Trophoblast cell (in vitro differentiated cells and primary cell): ENCODE data around the gene MAPK1.

Experiments used
- DNase-seq, 2 donors: peaks; one replicate each; pipeline ENCODE4 v3.0.0-alpha.2; 2016
- H2AFZ ChIP-seq: 2 replicates; pipeline ENCODE4 v1.6.1; 2013; ENCODE audit warnings: low read length, moderate library complexity, mild to moderate bottlenecking; ENCODE audit not compliant: insufficient read depth, poor library complexity
- H2AK5ac ChIP-seq: 2 replicates; pipeline ENCODE4 v1.6.1; 2013; ENCODE audit warnings: mild to moderate bottlenecking, low read length
- H2BK120ac ChIP-seq: 2 replicates; pipeline ENCODE4 v1.6.1; 2013; ENCODE audit warnings: low read length, mild to moderate bottlenecking, moderate library complexity; ENCODE audit not compliant: insufficient read depth, poor library complexity
- H2BK12ac ChIP-seq: 2 replicates; pipeline ENCODE4 v1.6.1; 2013; ENCODE audit warnings: mild to moderate bottlenecking, low read length, moderate library complexity
- H2BK5ac ChIP-seq: 2 replicates; pipeline ENCODE4 v1.6.1; 2013; ENCODE audit warnings: low read length, low read depth, moderate library complexity, mild to moderate bottlenecking; ENCODE audit not compliant: poor library complexity
- H3K14ac ChIP-seq: 2 replicates; pipeline ENCODE4 v1.6.1; 2013; ENCODE audit warnings: mild to moderate bottlenecking, low read length
- H3K18ac ChIP-seq: 2 replicates; pipeline ENCODE4 v1.6.1; 2013; ENCODE audit warnings: mild to moderate bottlenecking, low read length
- H3K23ac ChIP-seq: 2 replicates; pipeline ENCODE4 v1.6.1; 2013; ENCODE audit warnings: low read length
- H3K27ac ChIP-seq: 2 replicates; pipeline ENCODE4 v1.5.1; 2013; ENCODE audit warnings: low read depth, mild to moderate bottlenecking, inconsistent platforms, low read length, moderate library complexity
- H3K27me3 ChIP-seq: 2 replicates; pipeline ENCODE4 v1.6.1; 2013; ENCODE audit warnings: inconsistent platforms, mild to moderate bottlenecking, low read length, moderate library complexity; ENCODE audit not compliant: insufficient read depth
- H3K36me3 ChIP-seq, 2 experiments: 1 replicate in 1 of 2; 2 replicates in 1 of 2; pipeline ENCODE4 v1.6.1; 2013; ENCODE audit warnings: low read length in 2 of 2, mild to moderate bottlenecking in 2 of 2, moderate library complexity in 1 of 2; ENCODE audit not compliant: insufficient read depth in 2 of 2, control insufficient read depth in 1 of 2
- H3K4ac ChIP-seq: 2 replicates; pipeline ENCODE4 v1.6.1; 2013; ENCODE audit warnings: low read depth, mild to moderate bottlenecking, low read length, moderate library complexity
- H3K4me1 ChIP-seq, 2 experiments: 1 replicate in 1 of 2; 2 replicates in 1 of 2; pipeline ENCODE4 v1.6.1; 2013; ENCODE audit warnings: low read length in 2 of 2, mild to moderate bottlenecking in 2 of 2, moderate library complexity in 1 of 2; ENCODE audit not compliant: insufficient read depth in 2 of 2, control insufficient read depth in 1 of 2
- H3K4me2 ChIP-seq: 2 replicates; pipeline ENCODE4 v1.6.1; 2013; ENCODE audit warnings: inconsistent platforms, mild to moderate bottlenecking, low read length, moderate library complexity
- H3K4me3 ChIP-seq: 2 replicates; pipeline ENCODE4 v1.5.1; 2013; ENCODE audit warnings: mild to moderate bottlenecking, low read depth, low read length, inconsistent platforms
- H3K79me1 ChIP-seq: one replicate; pipeline ENCODE4 v1.6.1; 2013; ENCODE audit warnings: low read length
- H3K79me2 ChIP-seq: 2 replicates; pipeline ENCODE4 v1.6.1; 2013; ENCODE audit warnings: low read length, mild to moderate bottlenecking; ENCODE audit not compliant: control insufficient read depth, insufficient read depth, poor library complexity
- H3K9ac ChIP-seq: 2 replicates; pipeline ENCODE4 v1.6.1; 2013; ENCODE audit warnings: mild to moderate bottlenecking, low read length
- H3K9me3 ChIP-seq: 2 replicates; pipeline ENCODE4 v1.6.1; 2013; ENCODE audit warnings: low read depth, mild to moderate bottlenecking, control low read depth, inconsistent platforms, low read length; ENCODE audit not compliant: insufficient read depth
- H4K12ac ChIP-seq: 2 replicates; pipeline ENCODE4 v1.6.1; 2013; ENCODE audit warnings: low read depth, mild to moderate bottlenecking, low read length, moderate library complexity
- H4K8ac ChIP-seq: 2 replicates; pipeline ENCODE4 v1.6.1; 2013; ENCODE audit warnings: low read depth, mild to moderate bottlenecking, low read length, moderate library complexity
- H4K91ac ChIP-seq: one replicate; pipeline ENCODE4 v1.6.1; 2013; ENCODE audit warnings: low read depth, mild to moderate bottlenecking, low read length, moderate library complexity
- WGBS: extraction: QIAGEN DNeasy Blood & Tissue Kit; methylation state at CpG from one replicate; pipeline ENCODE4 v1.1.7; 2013; ENCODE audit warnings: missing lambda C conversion rate; ENCODE audit not compliant: insufficient read length, insufficient coverage; ENCODE audit errors: extremely low coverage; 5-methylcytosine and 5-hydroxymethylcytosine counted together

The MAPK1 gene

DNA sequence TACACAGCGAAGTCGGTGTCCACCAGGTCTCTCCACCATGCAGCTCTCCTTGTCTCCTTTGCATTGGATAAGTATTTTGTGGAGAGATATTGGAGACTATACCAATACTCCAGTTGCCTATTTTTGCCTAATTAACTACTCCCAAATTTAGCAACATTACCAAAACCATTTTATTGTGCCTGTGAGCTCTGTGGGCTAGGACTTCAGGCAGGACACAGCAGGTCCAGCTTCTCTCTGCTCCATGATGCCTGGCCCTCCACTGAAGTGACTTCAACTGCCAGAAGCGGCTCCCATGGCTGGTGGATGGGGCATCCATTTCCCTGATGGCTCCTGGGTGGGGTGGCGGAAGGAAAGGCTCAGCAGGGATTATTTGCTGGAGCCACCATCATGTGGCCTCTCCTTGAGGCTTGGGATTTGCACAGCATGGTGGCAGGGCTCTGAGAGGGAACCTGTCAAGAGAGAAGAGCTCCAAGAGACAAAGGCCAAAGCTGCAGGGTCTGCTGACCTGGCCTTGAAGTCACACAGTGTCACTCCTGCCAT lies 36.9 kb upstream of the MAPK1 start:
- Histone ChIP-seq H3K4me1 (no peaks in the 10 kb centered on the region), H2BK5ac (no peak overlapping the region), H3K4me3 (peak overlapping the region; percentile 15), H3K23ac (no peak overlapping the region), H3K18ac (no peak overlapping the region), H3K4ac (no peak overlapping the region), H4K8ac (no peak overlapping the region), H3K9ac (no peak overlapping the region), H2BK12ac (no peak overlapping the region), H3K36me3 (no peaks in the 10 kb centered on the region), H3K27ac (no peak overlapping the region), H4K91ac (no peak overlapping the region), H4K12ac (no peak overlapping the region), H3K79me1 (no peaks in the 10 kb centered on the region), H2BK120ac (no peak overlapping the region), H3K4me2 (no peak overlapping the region), H3K27me3 (no peaks in the 10 kb centered on the region), H2AFZ (no peak overlapping the region), H3K14ac (no peak overlapping the region), H2AK5ac (no peak overlapping the region), H3K79me2 (no peaks in the 10 kb centered on the region), H3K9me3 (no peaks in the 10 kb centered on the region)
- no peak for DNase-seq
- no CpG with 5 or more reads among the region's 4 CpGs for WGBS

DNA sequence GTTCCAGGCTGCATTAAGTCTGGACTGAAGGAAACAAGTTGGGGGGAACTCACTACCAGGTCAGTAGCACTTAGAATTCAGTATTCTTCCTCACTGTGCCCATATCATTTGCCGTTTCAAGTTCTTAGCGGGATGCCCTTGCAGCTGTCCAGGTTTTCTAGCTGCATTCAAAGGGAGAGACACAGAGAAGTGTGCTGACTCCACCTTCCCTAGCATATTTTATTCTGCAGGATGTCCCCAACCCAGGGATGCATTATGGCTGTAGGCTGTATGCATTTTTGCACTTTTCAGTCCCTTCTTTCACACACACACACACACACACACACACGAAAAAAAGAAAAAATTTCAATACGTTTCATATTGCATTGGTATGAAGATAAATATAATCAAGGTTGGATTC lies 35.8 kb upstream of the MAPK1 start:
- Histone ChIP-seq H3K9ac (no peak overlapping the region), H3K27ac (no peak overlapping the region), H3K79me2 (no peaks in the 10 kb centered on the region), H2AK5ac (no peak overlapping the region), H2BK120ac (no peak overlapping the region), H4K91ac (no peak overlapping the region), H3K9me3 (no peaks in the 10 kb centered on the region), H4K12ac (no peak overlapping the region), H3K23ac (no peak overlapping the region), H3K4me3 (no peak overlapping the region), H2BK12ac (no peak overlapping the region), H2AFZ (no peak overlapping the region), H3K79me1 (no peaks in the 10 kb centered on the region), H3K36me3 (no peaks in the 10 kb centered on the region), H3K4me1 (no peaks in the 10 kb centered on the region), H3K4me2 (no peak overlapping the region), H2BK5ac (no peak overlapping the region), H3K27me3 (no peaks in the 10 kb centered on the region), H3K4ac (no peak overlapping the region), H3K14ac (no peak overlapping the region), H4K8ac (no peak overlapping the region), H3K18ac (no peak overlapping the region)
- DNase-seq = no peak
- WGBS = no CpG with 5 or more reads among the region's 4 CpGs

DNA sequence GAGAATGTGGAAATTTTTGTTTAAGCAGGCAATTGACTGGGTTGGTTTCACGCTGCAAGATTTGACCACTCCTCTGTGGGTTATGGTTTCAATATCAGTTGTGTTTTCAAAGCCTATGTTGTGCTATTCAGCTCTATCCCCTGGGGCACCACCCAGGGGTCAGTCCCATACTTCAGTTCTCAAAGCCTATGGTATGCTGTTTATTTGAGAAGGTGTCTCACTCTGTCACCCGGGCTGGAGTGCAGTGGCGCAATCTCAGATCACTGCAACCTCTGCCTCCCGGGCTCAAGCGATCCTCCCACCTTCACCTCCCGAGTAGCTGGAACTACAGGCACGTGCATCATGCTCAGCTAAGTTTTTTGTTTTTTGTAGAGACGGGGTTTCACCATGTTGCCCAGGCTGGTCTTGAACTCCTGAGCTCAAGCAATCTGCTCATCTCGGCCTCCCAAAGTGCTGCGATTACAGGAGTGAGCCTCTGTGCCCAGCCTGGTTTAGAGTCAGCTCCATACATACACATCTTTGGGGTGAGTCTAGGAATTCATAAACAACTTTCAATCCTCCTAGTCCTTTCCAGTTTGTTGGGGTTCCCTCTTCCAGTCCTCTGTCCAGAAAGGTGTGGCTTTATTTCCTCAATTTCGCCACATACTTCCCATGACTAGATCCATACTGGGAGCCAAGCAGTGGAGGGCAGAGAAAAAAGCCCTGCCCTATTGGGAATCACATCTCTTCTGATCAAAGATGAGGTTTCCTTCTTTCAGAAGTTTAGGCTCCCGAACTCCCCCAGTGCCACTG lies 35.0 kb upstream of the MAPK1 start:
- H3K23ac ChIP-seq = no peak overlapping the region
- H4K91ac ChIP-seq = no peak overlapping the region
- H3K14ac ChIP-seq = no peak overlapping the region
- no peaks in the 10 kb centered on the region for H3K27me3 ChIP-seq
- no peak overlapping the region for H2BK5ac ChIP-seq
- H3K79me2 ChIP-seq = no peaks in the 10 kb centered on the region
- H3K4ac ChIP-seq = no peak overlapping the region
- no peaks in the 10 kb centered on the region for H3K9me3 ChIP-seq
- DNase-seq = peak; percentile 75 to 88
- no peak overlapping the region for H3K4me2 ChIP-seq
- no peaks in the 10 kb centered on the region for H3K36me3 ChIP-seq
- H3K9ac ChIP-seq = no peak overlapping the region
- H4K8ac ChIP-seq = no peak overlapping the region
- H4K12ac ChIP-seq = no peak overlapping the region
- H3K79me1 ChIP-seq = no peaks in the 10 kb centered on the region
- no CpG with 5 or more reads among the region's 12 CpGs for WGBS
- H3K4me1 ChIP-seq = no peaks in the 10 kb centered on the region
- no peak overlapping the region for H2BK120ac ChIP-seq
- no peak overlapping the region for H3K27ac ChIP-seq
- no peak overlapping the region for H3K4me3 ChIP-seq
- no peak overlapping the region for H2AK5ac ChIP-seq
- no peak overlapping the region for H2AFZ ChIP-seq
- H2BK12ac ChIP-seq = no peak overlapping the region
- no peak overlapping the region for H3K18ac ChIP-seq

DNA sequence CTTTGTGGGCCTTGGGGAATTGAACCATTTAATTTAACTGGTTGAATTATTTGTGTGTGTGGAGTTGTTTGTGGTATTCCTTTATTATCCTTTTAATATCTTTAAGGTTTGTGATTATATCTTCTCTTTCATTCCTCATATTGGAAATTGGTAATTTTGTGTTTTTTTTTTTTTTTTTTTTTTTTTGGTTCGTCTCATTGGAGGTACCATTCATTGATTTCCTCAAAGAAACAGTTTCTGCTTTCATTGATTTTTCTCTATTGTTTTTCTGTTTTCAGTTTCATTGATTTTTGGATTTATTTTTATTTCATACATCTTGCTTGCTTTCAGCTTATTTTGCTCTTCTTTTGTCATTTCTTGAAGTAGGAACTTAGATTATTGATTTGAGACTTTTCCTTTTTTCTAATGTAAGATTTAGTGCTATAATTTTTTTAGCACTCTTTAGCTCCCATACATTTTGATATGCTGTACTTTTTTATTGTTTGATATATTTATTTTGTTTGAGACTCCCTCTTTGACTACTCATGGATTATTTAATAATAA lies 31.0 kb upstream of the MAPK1 start:
- H4K8ac ChIP-seq = no peak overlapping the region
- no peak overlapping the region for H3K27ac ChIP-seq
- H3K14ac ChIP-seq = no peak overlapping the region
- H3K9me3 ChIP-seq = no peaks in the 10 kb centered on the region
- no peak overlapping the region for H3K9ac ChIP-seq
- no peaks in the 10 kb centered on the region for H3K79me1 ChIP-seq
- H3K4me2 ChIP-seq = no peak overlapping the region
- no peaks in the 10 kb centered on the region for H3K27me3 ChIP-seq
- no peak overlapping the region for H4K91ac ChIP-seq
- H3K4me1 ChIP-seq = no peaks in the 10 kb centered on the region
- H3K4ac ChIP-seq = no peak overlapping the region
- DNase-seq = no peak
- no peak overlapping the region for H2BK12ac ChIP-seq
- no CpG with 5 or more reads among the region's 1 CpG for WGBS
- no peak overlapping the region for H4K12ac ChIP-seq
- H2AK5ac ChIP-seq = no peak overlapping the region
- no peak overlapping the region for H3K18ac ChIP-seq
- H3K79me2 ChIP-seq = no peaks in the 10 kb centered on the region
- no peak overlapping the region for H3K23ac ChIP-seq
- no peak overlapping the region for H2AFZ ChIP-seq
- no peak overlapping the region for H2BK120ac ChIP-seq
- no peak overlapping the region for H2BK5ac ChIP-seq
- no peak overlapping the region for H3K4me3 ChIP-seq
- H3K36me3 ChIP-seq = no peaks in the 10 kb centered on the region
